Activated CD8-positive, alpha-beta T cell treated with anti-CD3 and anti-CD28 coated beads, Interleukin-2, amount 10 ng/mL, durations not matched to agents 7 days and 5 days (primary cell): ENCODE data around the gene DCTN2. TPM values are rescaled to one million over a fixed set of nuclear protein-coding genes. Genes with fewer than 3 reads are reported as not detected.

ENCODE experiments used
- ATAC-seq: fragments of 150-1000 bp; cut with Tn5 transposase; one replicate; pipeline ENCODE4 v1.10.0; 2021; ENCODE audit warnings: moderate library complexity
- CTCF ChIA-PET: fragments of 350-600 bp; sonication (Branson Sonifier 250); formaldehyde crosslinking; loops from one replicate; lab custom pipeline; 2021; ENCODE audit warnings: antibody characterized with exemption; lab: Charles Lee
- POLR2A ChIA-PET: fragments of 350-600 bp; sonication (Branson Sonifier 250); formaldehyde crosslinking; loops from one replicate; lab custom pipeline; 2021; ENCODE audit warnings: antibody characterized with exemption; lab: Charles Lee
- DNase-seq: peaks from one replicate; pipeline ENCODE4 v3.0.0-alpha.2; 2020
- H3K27ac Mint-ChIP-seq: one replicate; pipeline ENCODE4 v1.8.0; 2021; ENCODE audit warnings: mild to moderate bottlenecking, mixed read lengths
- H3K27me3 Mint-ChIP-seq: one replicate; pipeline ENCODE4 v1.8.0; 2021; ENCODE audit warnings: low read depth, mixed read lengths
- H3K36me3 Mint-ChIP-seq: one replicate; pipeline ENCODE4 v1.8.0; 2021; ENCODE audit warnings: low read depth, mixed read lengths
- H3K4me1 Mint-ChIP-seq: one replicate; pipeline ENCODE4 v1.8.0; 2021; ENCODE audit warnings: low read depth, mixed read lengths
- H3K4me3 Mint-ChIP-seq: one replicate; pipeline ENCODE4 v1.8.0; 2021; ENCODE audit warnings: mild to moderate bottlenecking, mixed read lengths
- H3K9me3 Mint-ChIP-seq: one replicate; pipeline ENCODE4 v1.8.0; 2022; ENCODE audit warnings: mixed read lengths; ENCODE audit not compliant: insufficient read depth
- total RNA-seq, 2 experiments: library from RNA; stranded (reverse); gene quantifications; one replicate each; pipeline ENCODE4 v1.2.3, GENCODE V29; 2021

DCTN2 gene
- total RNA-seq, 2 experiments from 2014 or later: 89.3 to 96.5 TPM

DNA sequence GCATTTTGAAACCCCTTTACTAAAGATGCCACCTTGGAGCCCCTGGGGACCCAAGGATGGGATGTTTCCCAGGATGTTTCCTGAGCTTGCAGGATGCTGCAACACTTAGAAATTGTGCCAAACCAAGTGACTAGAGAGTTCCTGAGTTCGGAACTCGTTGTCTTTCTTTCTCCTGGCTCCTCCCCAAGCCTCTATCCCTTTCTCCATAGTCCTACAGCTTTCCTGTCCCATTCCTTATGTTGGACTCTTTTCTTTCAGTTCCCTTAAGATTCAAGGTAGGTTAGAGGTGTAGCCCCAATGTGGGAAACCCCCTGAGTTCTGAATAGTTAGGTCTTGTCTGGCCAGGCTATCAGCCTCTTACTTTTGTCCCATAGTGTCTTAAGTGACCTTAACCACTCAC lies 1.5 kb upstream of the DCTN2 start:
- no peak overlapping the region for H3K27ac Mint-ChIP-seq
- peaks cover 13% of the 10 kb centered on the region for H3K27me3 Mint-ChIP-seq
- H3K36me3 Mint-ChIP-seq: peaks cover 10% of the 10 kb centered on the region
- no peak for ATAC-seq
- ChIA-PET POLR2A (no interaction called here), CTCF (interaction anchor here (1.2 kb wide), 1 partner anchor 90 kb away, joined by 3 read pairs; the partner anchor contains the start of gene GLI1)
- no peak for DNase-seq
- H3K9me3 Mint-ChIP-seq: no peaks in the 10 kb centered on the region
- H3K4me3 Mint-ChIP-seq: no peak overlapping the region
- H3K4me1 Mint-ChIP-seq: peaks cover 49% of the 10 kb centered on the region

DNA sequence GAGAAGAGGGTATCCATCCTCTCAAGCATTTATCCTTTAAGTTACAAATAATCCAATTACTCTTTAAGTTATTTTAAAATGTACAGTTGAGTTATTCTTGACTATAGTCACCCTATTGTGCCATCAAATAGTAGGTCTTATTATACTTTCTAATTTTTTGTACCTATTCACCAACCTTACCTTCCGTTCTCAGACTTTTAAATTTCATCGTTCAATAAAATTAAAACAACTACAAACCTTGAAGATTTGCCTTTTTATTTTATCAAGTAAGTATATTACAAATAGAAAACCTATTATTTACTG lies 972 bp upstream of the DCTN2 start:
- Mint-ChIP-seq H3K4me3 (no peak overlapping the region), H3K27ac (no peak overlapping the region), H3K9me3 (no peaks in the 10 kb centered on the region), H3K27me3 (peaks cover 9% of the 10 kb centered on the region), H3K4me1 (peaks cover 51% of the 10 kb centered on the region), H3K36me3 (peaks cover 10% of the 10 kb centered on the region)
- ChIA-PET POLR2A (no interaction called here), CTCF (no interaction called here)
- DNase-seq: no peak
- ATAC-seq: no peak

DNA sequence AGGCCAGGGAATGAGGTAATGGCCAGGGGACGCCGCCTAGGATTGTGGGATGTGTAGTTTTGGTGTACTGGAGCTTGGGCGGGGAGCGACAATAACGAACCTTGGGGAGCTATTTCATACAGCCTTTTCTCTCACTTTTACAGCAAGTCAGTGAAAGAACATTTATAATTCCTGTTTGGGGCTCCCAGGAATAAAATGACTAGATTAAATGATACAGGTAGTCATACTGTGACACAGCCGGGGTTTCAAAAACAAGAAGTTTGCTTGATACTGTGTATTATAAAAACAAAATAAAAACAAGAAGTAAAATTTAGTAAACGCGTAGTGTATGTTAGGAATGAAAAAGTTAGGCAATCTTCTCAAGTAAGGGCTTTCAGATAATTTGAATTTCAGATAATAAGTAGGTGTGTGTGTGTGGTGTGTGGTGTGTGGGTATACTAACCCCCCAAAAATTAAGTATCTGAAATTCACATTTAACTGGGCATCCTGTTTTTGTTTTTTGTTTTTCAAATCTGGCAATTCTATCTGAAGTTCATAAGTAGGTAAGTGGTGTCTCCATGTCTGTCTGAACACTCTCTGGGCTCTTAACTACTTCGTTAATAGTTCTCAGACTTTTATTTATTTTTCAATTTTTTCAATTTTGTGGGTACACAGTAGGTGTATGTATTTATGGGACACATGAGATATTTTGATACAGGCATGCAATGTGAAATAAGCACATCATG lies 458 bp upstream of the DCTN2 start:
- peaks cover 9% of the 10 kb centered on the region for H3K27me3 Mint-ChIP-seq
- no peak for ATAC-seq
- CTCF ChIA-PET: interaction anchor here (0.7 to 2.5 kb wide), 7 partner anchors 10 to 334 kb away, joined by 3 to 16 read pairs (median 4); no protein-coding TSS in a partner anchor

DNA sequence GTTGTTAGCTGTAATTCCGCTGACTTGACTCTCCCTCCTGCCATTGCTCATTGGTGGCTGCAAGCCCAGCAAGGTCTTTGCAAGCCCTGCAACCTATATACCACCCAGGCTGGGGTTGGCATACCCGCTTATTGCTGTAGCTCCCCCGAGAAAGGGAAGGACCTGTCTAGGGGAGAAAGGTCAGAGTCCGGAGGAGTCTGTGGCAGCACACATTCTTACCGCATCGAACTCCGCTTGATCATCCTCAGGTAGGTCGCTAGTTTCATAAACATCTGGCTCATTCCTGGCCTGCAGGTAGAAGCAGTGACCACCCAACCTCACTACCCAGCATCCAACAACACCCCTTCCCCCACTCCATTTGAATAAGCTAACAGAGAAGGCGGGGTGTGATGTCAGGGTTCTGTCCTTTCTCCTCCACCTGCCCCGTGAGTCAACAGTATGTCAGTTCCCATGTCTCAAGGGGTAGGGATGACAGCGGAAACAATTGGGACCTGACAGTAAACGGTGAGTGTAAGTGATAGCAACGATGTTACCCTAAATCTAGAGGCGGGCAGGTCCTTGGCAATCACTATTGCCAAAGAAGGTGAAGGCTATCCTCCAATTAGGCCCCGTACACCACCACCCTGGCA lies 1.1 kb downstream of the DCTN2 start:
- Mint-ChIP-seq H3K4me3 (peak overlapping the region; percentile 100), H3K36me3 (peaks cover 16% of the 10 kb centered on the region), H3K9me3 (no peaks in the 10 kb centered on the region), H3K27ac (peak overlapping the region; percentile 97), H3K27me3 (peaks cover 9% of the 10 kb centered on the region), H3K4me1 (peaks cover 52% of the 10 kb centered on the region)
- DNase-seq (no peak), ATAC-seq (no peak)
- ChIA-PET POLR2A (interaction anchor here (1.2 to 1.8 kb wide), 2 partner anchors 8 to 26 kb away, joined by 3 to 11 read pairs; partner anchors contain the start of gene DDIT3), CTCF (interaction anchor here (1.4 to 2.5 kb wide), 5 partner anchors 9 to 87 kb away, joined by 4 to 16 read pairs (median 7); no protein-coding TSS in a partner anchor)

More for the DNA sequence above, 458 bp upstream of the DCTN2 start:
- H3K4me3 Mint-ChIP-seq: peak overlapping the region; percentile 100
- POLR2A ChIA-PET: interaction anchor here (0.7 to 1.8 kb wide), 4 partner anchors 16 to 30 kb away, joined by 3 to 11 read pairs (median 3); partner anchors contain the start of gene DDIT3
- no peak for DNase-seq
- peaks cover 53% of the 10 kb centered on the region for H3K4me1 Mint-ChIP-seq
- peak overlapping the region; percentile 97 for H3K27ac Mint-ChIP-seq
- H3K36me3 Mint-ChIP-seq: peaks cover 10% of the 10 kb centered on the region
- no peaks in the 10 kb centered on the region for H3K9me3 Mint-ChIP-seq

DNA sequence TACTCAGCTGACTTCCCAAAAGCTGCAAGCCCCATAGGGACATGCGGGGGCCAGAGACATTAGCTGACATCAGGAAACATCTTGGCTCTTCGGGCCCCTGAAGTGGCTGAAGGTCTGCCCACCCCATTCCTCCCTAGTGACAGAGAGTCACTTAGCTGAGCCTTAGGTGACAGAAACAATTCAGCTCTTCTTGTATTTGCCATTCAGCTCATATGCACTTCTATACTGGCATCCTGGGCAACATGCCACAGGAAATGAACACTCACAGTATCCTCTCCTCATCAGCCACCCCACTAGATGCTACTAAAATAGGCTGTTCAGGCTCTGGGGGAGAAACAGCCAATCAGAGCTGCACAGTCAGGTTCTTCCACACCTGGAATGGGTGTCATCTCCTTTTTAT lies 3.4 kb downstream of the DCTN2 start:
- POLR2A ChIA-PET: interaction anchor here (1.0 to 1.8 kb wide), 2 partner anchors 9 to 20 kb away, joined by 3 to 5 read pairs; no protein-coding TSS in a partner anchor
- Mint-ChIP-seq H3K9me3 (no peaks in the 10 kb centered on the region), H3K4me1 (peaks cover 36% of the 10 kb centered on the region), H3K4me3 (no peak overlapping the region), H3K27ac (peak overlapping the region; percentile 18), H3K27me3 (peaks cover 2% of the 10 kb centered on the region), H3K36me3 (peaks cover 32% of the 10 kb centered on the region)
- CTCF ChIA-PET: interaction anchor here (1.1 to 1.2 kb wide), 2 partner anchors 19 to 40 kb away, joined by 4 read pairs; no protein-coding TSS in a partner anchor
- DNase-seq: no peak
- ATAC-seq: no peak

DNA sequence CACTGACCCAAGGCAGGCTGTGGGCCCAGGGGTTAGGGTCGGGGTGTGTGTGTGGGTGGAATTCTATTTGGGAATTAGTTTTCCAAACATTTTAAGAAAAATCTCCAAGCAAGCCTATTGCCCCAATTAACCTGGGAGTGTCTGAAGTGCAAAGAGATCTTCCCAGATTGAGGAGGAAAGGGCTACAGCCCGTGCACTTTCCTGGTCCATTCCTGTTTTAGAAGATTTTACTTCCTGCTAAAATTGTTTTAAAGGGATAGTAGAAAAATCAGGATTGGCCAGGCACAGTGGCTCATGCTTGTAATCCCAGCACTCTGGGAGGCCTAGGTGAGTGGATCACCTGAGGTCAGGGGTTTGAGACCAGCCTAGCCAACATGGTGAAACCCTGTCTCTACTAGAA lies 5.3 kb downstream of the DCTN2 start:
- CTCF ChIA-PET: no interaction called here

DNA sequence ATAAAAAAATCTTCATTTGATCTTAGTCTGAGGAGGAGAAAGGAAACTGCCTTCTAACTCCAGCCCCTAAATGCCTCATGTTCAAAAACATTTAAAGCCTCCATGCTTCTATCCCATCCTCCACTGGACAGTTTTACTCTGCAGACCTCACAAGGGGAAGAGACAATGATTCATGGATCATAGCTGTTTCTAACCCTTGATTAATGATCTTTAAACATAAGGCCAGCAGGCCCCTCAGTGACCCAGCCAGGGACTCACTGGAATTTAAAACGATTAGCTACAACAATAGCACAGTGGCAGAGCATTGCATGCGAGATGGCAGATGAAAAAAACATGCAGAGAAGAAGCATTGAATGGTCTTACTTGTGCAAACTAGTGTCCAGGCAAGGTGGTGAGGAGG lies 6.0 kb downstream of the DCTN2 start:
- ChIA-PET POLR2A (interaction anchor here (1.2 kb wide), 1 partner anchor 16 kb away, joined by 4 read pairs; no protein-coding TSS in a partner anchor), CTCF (interaction anchor here (1.2 kb wide), 1 partner anchor 83 kb away, joined by 5 read pairs; no protein-coding TSS in a partner anchor)
- H3K27ac Mint-ChIP-seq: no peak overlapping the region
- ATAC-seq: no peak
- DNase-seq: no peak
- no peaks in the 10 kb centered on the region for H3K27me3 Mint-ChIP-seq
- H3K9me3 Mint-ChIP-seq: no peaks in the 10 kb centered on the region
- peaks cover 28% of the 10 kb centered on the region for H3K4me1 Mint-ChIP-seq
- peaks cover 41% of the 10 kb centered on the region for H3K36me3 Mint-ChIP-seq
- no peak overlapping the region for H3K4me3 Mint-ChIP-seq

More for the DNA sequence above, 5.3 kb downstream of the DCTN2 start:
- Mint-ChIP-seq H3K9me3 (no peaks in the 10 kb centered on the region), H3K27me3 (no peaks in the 10 kb centered on the region), H3K4me3 (no peak overlapping the region), H3K36me3 (peaks cover 42% of the 10 kb centered on the region), H3K4me1 (peaks cover 31% of the 10 kb centered on the region), H3K27ac (no peak overlapping the region)
- POLR2A ChIA-PET: interaction anchor here (1.2 kb wide), 1 partner anchor 17 kb away, joined by 4 read pairs; no protein-coding TSS in a partner anchor
- DNase-seq (no peak), ATAC-seq (no peak)

DNA sequence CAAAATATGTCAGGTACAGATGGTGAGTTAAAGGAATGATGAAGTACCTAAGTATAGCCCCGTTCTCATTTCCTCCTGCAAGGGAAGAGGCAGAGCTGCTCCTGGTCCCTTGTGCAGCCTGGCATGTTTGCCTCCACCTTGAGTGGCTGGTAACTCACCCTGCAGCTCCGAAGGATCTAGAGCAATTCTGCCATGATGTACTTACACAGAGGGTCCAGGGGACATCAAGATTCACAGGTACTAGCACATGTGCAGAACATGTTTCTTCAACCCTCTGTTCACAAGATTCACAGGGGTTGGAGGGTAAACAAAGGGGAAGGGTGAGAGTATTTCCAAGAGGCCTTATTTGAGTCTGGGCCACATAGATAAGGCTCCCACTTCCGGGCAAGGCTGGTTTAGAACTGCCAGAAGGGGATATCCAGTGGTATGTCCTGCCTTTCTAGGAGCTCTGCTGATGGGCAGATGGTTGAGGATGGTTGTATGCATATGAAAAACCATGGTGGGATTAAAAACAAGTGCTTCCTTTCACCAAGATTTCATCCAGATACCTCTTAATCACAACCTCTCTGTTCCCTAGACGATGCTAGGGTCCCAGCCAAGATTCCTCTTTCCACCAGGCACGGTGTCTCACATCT lies 7.7 kb downstream of the DCTN2 start:
- H3K4me3 Mint-ChIP-seq: no peak overlapping the region
- ChIA-PET CTCF (interaction anchor here (0.8 to 3.8 kb wide), 6 partner anchors 7 to 87 kb away, joined by 3 to 16 read pairs (median 4); partner anchors contain the start of genes DCTN2 and GLI1), POLR2A (interaction anchor here (1.2 kb wide), 1 partner anchor 14 kb away, joined by 4 read pairs; no protein-coding TSS in a partner anchor)
- no peak for DNase-seq
- ATAC-seq: no peak
- H3K9me3 Mint-ChIP-seq: no peaks in the 10 kb centered on the region
- H3K27me3 Mint-ChIP-seq: no peaks in the 10 kb centered on the region
- peaks cover 39% of the 10 kb centered on the region for H3K36me3 Mint-ChIP-seq
- peaks cover 13% of the 10 kb centered on the region for H3K4me1 Mint-ChIP-seq
- H3K27ac Mint-ChIP-seq: peak overlapping the region; percentile 22

DNA sequence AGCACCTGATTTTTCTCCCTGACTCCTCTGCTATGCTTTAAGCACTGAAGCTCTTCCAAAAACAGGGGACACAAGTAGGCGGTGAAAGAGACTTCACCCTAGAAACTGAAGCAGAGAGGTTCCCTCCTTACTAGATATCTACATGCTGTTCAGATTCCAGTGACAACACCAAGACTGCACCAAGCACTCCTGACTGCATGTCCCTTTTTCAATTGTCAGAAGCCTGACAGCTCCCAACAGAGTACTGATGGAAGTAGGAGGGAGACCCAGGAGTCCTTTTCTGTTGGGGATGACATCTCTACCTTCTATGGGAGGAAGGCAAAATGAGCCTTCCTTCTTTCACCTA lies 10.4 kb downstream of the DCTN2 start:
- Mint-ChIP-seq H3K36me3 (peaks cover 58% of the 10 kb centered on the region), H3K9me3 (no peaks in the 10 kb centered on the region), H3K27ac (no peak overlapping the region), H3K4me1 (peaks cover 2% of the 10 kb centered on the region), H3K27me3 (no peaks in the 10 kb centered on the region), H3K4me3 (no peak overlapping the region)
- no peak for DNase-seq
- no peak for ATAC-seq
- CTCF ChIA-PET: interaction anchor here (3.8 kb wide), 2 partner anchors 10 to 77 kb away, joined by 12 to 16 read pairs; partner anchors contain the start of genes DCTN2 and GLI1
- POLR2A ChIA-PET: interaction anchor here (6.6 kb wide), 1 partner anchor 12 kb away, joined by 29 read pairs; no protein-coding TSS in a partner anchor

DNA sequence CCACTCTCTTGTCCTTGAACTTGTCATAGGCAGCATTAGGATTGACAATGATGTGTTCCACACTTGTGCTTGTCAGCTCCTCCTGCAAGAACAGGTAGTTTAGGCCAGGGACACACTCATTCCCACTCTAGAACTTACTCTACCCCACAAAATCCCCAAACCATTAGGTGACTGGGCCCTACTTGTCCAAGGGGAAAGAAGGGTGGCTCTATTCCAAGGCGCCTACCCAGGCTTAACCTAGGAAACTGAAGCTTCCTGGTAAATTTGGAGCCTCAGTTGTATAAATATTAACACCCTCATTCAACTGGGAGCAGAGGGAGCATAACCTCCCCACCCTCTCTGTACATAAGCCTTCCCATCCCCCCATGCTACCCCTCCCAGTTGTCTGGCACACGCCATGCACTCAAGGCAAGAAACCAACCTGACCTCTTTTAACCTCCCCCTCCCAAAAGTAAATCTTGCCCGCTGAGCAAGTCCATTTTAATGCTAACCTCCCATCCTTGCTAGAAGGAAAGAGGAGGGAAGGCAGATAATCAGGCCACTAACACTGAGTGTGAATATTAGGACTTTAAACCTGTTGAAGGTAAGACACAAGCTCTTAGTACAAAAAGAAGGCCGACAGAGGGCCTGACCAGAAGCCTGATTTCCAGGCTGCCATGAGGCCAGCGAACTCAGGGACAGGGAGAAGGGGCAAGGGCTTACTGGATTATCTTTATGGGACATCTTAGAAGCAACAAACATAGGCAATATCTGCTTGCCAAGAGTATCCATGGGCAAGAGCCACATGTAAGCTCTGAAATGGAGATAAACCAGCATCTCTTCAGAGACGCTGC lies 11.0 kb downstream of the DCTN2 start:
- Mint-ChIP-seq H3K27me3 (no peaks in the 10 kb centered on the region), H3K4me1 (peaks cover 2% of the 10 kb centered on the region), H3K4me3 (no peak overlapping the region), H3K27ac (peak overlapping the region; percentile 4), H3K36me3 (peaks cover 61% of the 10 kb centered on the region), H3K9me3 (no peaks in the 10 kb centered on the region)
- ATAC-seq (no peak), DNase-seq (no peak)
- ChIA-PET POLR2A (interaction anchor here (6.6 kb wide), 1 partner anchor 12 kb away, joined by 29 read pairs; no protein-coding TSS in a partner anchor), CTCF (interaction anchor here (3.8 kb wide), 2 partner anchors 10 to 76 kb away, joined by 12 to 16 read pairs; partner anchors contain the start of genes DCTN2 and GLI1)
